PC-3 (cell line): ENCODE measurements around the gene NLGN1. TPM values are rescaled to one million over a fixed set of nuclear protein-coding genes. Genes with fewer than 3 reads are reported as not detected.

ENCODE experiments used
- ATAC-seq: fragments of 200-7000 bp; cut with Tn5 transposase; 2 replicates; pipeline ENCODE4 v1.9.1; 2020; ENCODE audit warnings: mild to moderate bottlenecking, moderate library complexity
- BruUV-seq: library from RNA; stranded (reverse); fragments of 400-500 nt; replicated peaks from 2 replicates; lab custom pipeline; 2021; lab: Mats Ljungman, UMichigan
- CTCF ChIA-PET: fragments of 300-600 bp; sonication (Branson Sonifier 250); formaldehyde crosslinking; loops from one replicate; lab custom pipeline; 2022; ENCODE audit warnings: antibody characterized with exemption; lab: Charles Lee
- POLR2A ChIA-PET: fragments of 300-600 bp; sonication (Branson Sonifier 250); formaldehyde crosslinking; loops from one replicate; lab custom pipeline; 2022; ENCODE audit warnings: antibody characterized with exemption; ENCODE audit not compliant: unreplicated experiment; lab: Charles Lee
- DNase-seq: peaks from one replicate; pipeline ENCODE4 v3.0.0-alpha.2; 2015
- H2AFZ ChIP-seq: fragments of 300-600 bp; sonication (generic); 2 replicates; pipeline ENCODE4 v1.6.0; 2016; ENCODE audit warnings: antibody characterized with exemption, low read length
- H3F3A ChIP-seq: fragments of 300-600 bp; sonication (generic); one replicate; pipeline ENCODE4 v1.6.0; 2017; ENCODE audit warnings: antibody characterized with exemption, low read length, control low read depth, mild to moderate bottlenecking; ENCODE audit not compliant: unreplicated experiment
- H3K27ac ChIP-seq: fragments of 300-600 bp; sonication (generic); 2 replicates; pipeline ENCODE4 v1.5.1; 2016; ENCODE audit warnings: mild to moderate bottlenecking, low read length
- H3K27me3 ChIP-seq: fragments of 300-600 bp; sonication (generic); 2 replicates; pipeline ENCODE4 v1.6.1; 2016; ENCODE audit warnings: low read length, mixed read lengths
- H3K36me3 ChIP-seq: fragments of 300-600 bp; sonication (generic); 2 replicates; pipeline ENCODE4 v1.6.1; 2016; ENCODE audit warnings: low read depth, mixed run types, low read length, mixed read lengths
- H3K4me1 ChIP-seq: fragments of 300-600 bp; sonication (generic); 2 replicates; pipeline ENCODE4 v1.5.1; 2016; ENCODE audit warnings: low read length; ENCODE audit not compliant: insufficient read depth
- H3K4me2 ChIP-seq: fragments of 300-600 bp; sonication (generic); 2 replicates; pipeline ENCODE4 v1.6.0; 2016; ENCODE audit warnings: low read length
- H3K4me3 ChIP-seq: fragments of 300-600 bp; sonication (generic); 2 replicates; pipeline ENCODE4 v1.5.1; 2016; ENCODE audit warnings: mild to moderate bottlenecking, low read length, mixed read lengths
- H3K79me2 ChIP-seq: fragments of 300-600 bp; sonication (generic); 2 replicates; pipeline ENCODE4 v1.6.1; 2017; ENCODE audit warnings: low read length, mixed read lengths
- H3K9ac ChIP-seq: fragments of 300-600 bp; sonication (generic); 2 replicates; pipeline ENCODE4 v1.6.0; 2016; ENCODE audit warnings: mild to moderate bottlenecking, low read length
- H3K9me2 ChIP-seq: fragments of 300-600 bp; sonication (generic); replicated peaks from 2 replicates; pipeline ENCODE4 v1.6.1; 2016; ENCODE audit warnings: mixed run types, low read length, mixed read lengths
- H3K9me3 ChIP-seq: fragments of 300-600 bp; sonication (generic); 2 replicates; pipeline ENCODE4 v1.6.1; 2016; ENCODE audit warnings: low read length, mixed read lengths
- H4K20me1 ChIP-seq: fragments of 300-600 bp; sonication (generic); 2 replicates; pipeline ENCODE4 v1.6.1; 2016; ENCODE audit warnings: low read length, mixed read lengths
- CTCF ChIP-seq: fragments of 300-600 bp; sonication (generic); conservative IDR thresholded peaks from 2 replicates; pipeline ENCODE4 v1.5.1; 2017; ENCODE audit warnings: antibody characterized with exemption, low read depth, mild to moderate bottlenecking, low read length
- EZH2 ChIP-seq: fragments of 300-600 bp; sonication (generic); IDR thresholded peaks from one replicate; pipeline ENCODE4 v1.6.1; 2017; ENCODE audit warnings: antibody characterized with exemption, mild to moderate bottlenecking, low read length; ENCODE audit not compliant: unreplicated experiment
- EZH2phosphoT487 ChIP-seq: fragments of 300-600 bp; sonication (generic); IDR thresholded peaks from 2 replicates; pipeline ENCODE4 v1.6.1; 2018; ENCODE audit warnings: mild to moderate bottlenecking, antibody characterized with exemption, low read length, borderline replicate concordance
- intact Hi-C: fragments of 100-400 bp; cut with micrococcal nuclease; formaldehyde crosslinking; loops from 2 replicates; pipeline ENCODE4 v1.9.0; 2023
- total RNA-seq: library from RNA; depleted of rRNA; stranded (reverse); fragments of >200 nt; gene quantifications from 2 replicates; pipeline ENCODE4 v1.2.3, GENCODE V29; 2014

NLGN1 gene
- total RNA-seq, 1 experiment from 2014 or later, result 0.77 TPM

DNA sequence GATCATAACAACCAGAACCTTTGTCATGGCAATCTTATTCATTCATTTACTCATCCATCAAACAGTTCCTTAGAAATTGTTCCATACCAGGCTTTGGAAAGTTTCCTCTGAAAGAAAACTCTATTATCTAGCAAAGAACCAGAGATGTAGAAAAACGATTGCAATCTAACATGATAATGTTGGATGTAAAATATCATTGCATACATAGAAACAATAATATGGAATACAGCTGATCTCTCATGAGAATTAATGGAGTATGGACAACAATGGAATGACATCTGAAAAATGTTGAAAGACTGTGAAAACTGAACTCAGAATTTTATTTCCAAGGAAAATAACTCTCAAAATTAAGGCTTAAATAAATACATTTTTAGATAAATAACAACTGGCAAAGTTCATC, 665.4 kb downstream of the NLGN1 start:
- no peak overlapping the region for H3K4me2 ChIP-seq
- no peaks in the 10 kb centered on the region for H3K79me2 ChIP-seq
- H3K9me2 ChIP-seq, result no peaks in the 10 kb centered on the region
- TF ChIP-seq EZH2 (no peak), EZH2phosphoT487 (no peak), CTCF (no peak)
- BruUV-seq, result no TSS peak
- intact Hi-C loops, result no loop called here
- H4K20me1 ChIP-seq, result no peaks in the 10 kb centered on the region
- no peak overlapping the region for H3K9ac ChIP-seq
- no peak for ATAC-seq
- H3K4me3 ChIP-seq, result no peak overlapping the region
- no peaks in the 10 kb centered on the region for H3K36me3 ChIP-seq
- DNase-seq, result no peak
- H2AFZ ChIP-seq, result no peak overlapping the region
- no peak overlapping the region for H3K27ac ChIP-seq
- no peaks in the 10 kb centered on the region for H3K9me3 ChIP-seq
- H3F3A ChIP-seq, result no peaks in the 10 kb centered on the region
- CTCF ChIA-PET, result no interaction called here
- H3K27me3 ChIP-seq, result no peaks in the 10 kb centered on the region
- H3K4me1 ChIP-seq, result no peaks in the 10 kb centered on the region
- POLR2A ChIA-PET, result no interaction called here

DNA sequence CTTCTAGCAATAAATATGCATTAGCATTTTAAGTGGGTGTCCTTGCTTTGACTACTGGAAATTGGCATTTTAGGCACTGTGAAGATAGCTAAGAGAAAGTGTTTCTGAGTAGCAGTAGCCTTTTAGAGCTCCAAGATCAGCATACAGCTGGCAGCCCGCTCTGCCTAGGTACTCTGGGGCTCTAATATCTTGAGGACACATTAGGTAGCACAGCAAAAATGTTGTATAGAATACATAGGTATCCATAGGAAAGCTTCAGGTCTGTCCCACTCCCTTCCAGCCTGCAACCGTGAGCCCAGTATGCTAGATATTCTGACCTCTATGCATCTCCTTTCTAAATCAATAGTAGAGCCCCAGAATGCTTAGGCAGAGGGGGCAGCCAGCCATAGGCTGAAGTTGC, 670.5 kb downstream of the NLGN1 start:
- Histone ChIP-seq H3K27ac (no peak overlapping the region), H3K9ac (no peak overlapping the region), H2AFZ (no peak overlapping the region), H4K20me1 (no peaks in the 10 kb centered on the region), H3K9me3 (no peaks in the 10 kb centered on the region), H3K9me2 (no peaks in the 10 kb centered on the region), H3F3A (no peaks in the 10 kb centered on the region), H3K4me2 (no peak overlapping the region), H3K27me3 (no peaks in the 10 kb centered on the region), H3K79me2 (no peaks in the 10 kb centered on the region), H3K4me3 (no peak overlapping the region), H3K4me1 (peaks cover 8% of the 10 kb centered on the region), H3K36me3 (no peaks in the 10 kb centered on the region)
- ChIA-PET POLR2A (no interaction called here), CTCF (no interaction called here)
- DNase-seq (no peak), ATAC-seq (no peak)
- no TSS peak for BruUV-seq
- intact Hi-C loops, result no loop called here
- TF ChIP-seq EZH2, result no peak

GRCh38 chr3:174072675-174073074, 675.1 kb downstream of the NLGN1 start:
- Histone ChIP-seq H3K4me2 (peak overlapping the region; percentile 35), H3K36me3 (no peaks in the 10 kb centered on the region), H3K9me3 (no peaks in the 10 kb centered on the region), H3K4me1 (peaks cover 12% of the 10 kb centered on the region), H3K27me3 (no peaks in the 10 kb centered on the region), H3K4me3 (no peak overlapping the region), H3K9ac (no peak overlapping the region), H3K27ac (peak overlapping the region; percentile 62), H2AFZ (peak overlapping the region; percentile 33; the same call in 1 of the 2 replicates), H3K79me2 (no peaks in the 10 kb centered on the region), H4K20me1 (no peaks in the 10 kb centered on the region), H3F3A (no peaks in the 10 kb centered on the region), H3K9me2 (no peaks in the 10 kb centered on the region)
- peak; percentile 99 for ATAC-seq
- TF ChIP-seq EZH2phosphoT487, result no peak
- no peak for TF ChIP-seq EZH2
- TF ChIP-seq CTCF, result no peak
- intact Hi-C loops, result no loop called here
- DNase-seq, result peak; percentile 65
- ChIA-PET POLR2A (no interaction called here), CTCF (no interaction called here)
- no TSS peak for BruUV-seq
